ENCODE results near the gene APOA5. TPM values are rescaled to one million over a fixed set of nuclear protein-coding genes. Genes with fewer than 3 reads are reported as not detected.

APOA5 gene
- total and polyA plus RNA-seq, 9 of the 15 experiments (the other 6 are each of a cell fraction or from before 2014, with no cell fraction given) = not detected

DNA sequence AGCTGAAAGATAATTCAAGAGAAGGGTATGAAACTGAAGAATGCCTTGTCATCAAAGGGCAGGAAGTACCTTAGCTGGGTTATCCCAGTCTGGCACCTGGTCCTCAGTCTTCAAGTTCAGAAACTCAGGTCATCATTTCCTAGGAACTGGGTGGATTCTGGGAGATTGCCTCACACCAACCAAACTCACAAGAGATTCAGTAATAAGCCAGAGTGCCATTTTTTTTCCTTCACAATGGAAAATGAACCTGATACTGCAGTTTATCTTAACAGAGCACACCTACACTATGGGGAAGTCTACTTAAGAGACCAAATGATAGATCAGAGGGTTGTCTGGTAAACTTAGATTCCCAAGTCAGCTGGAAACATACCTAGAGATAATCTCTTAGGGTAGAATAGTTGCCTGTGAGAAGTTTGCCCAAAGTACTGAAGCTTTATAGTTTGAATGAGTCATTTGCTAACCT, 15.1 kb downstream of the APOA5 start (continued):
- TF ChIP-seq, protein P1, sequence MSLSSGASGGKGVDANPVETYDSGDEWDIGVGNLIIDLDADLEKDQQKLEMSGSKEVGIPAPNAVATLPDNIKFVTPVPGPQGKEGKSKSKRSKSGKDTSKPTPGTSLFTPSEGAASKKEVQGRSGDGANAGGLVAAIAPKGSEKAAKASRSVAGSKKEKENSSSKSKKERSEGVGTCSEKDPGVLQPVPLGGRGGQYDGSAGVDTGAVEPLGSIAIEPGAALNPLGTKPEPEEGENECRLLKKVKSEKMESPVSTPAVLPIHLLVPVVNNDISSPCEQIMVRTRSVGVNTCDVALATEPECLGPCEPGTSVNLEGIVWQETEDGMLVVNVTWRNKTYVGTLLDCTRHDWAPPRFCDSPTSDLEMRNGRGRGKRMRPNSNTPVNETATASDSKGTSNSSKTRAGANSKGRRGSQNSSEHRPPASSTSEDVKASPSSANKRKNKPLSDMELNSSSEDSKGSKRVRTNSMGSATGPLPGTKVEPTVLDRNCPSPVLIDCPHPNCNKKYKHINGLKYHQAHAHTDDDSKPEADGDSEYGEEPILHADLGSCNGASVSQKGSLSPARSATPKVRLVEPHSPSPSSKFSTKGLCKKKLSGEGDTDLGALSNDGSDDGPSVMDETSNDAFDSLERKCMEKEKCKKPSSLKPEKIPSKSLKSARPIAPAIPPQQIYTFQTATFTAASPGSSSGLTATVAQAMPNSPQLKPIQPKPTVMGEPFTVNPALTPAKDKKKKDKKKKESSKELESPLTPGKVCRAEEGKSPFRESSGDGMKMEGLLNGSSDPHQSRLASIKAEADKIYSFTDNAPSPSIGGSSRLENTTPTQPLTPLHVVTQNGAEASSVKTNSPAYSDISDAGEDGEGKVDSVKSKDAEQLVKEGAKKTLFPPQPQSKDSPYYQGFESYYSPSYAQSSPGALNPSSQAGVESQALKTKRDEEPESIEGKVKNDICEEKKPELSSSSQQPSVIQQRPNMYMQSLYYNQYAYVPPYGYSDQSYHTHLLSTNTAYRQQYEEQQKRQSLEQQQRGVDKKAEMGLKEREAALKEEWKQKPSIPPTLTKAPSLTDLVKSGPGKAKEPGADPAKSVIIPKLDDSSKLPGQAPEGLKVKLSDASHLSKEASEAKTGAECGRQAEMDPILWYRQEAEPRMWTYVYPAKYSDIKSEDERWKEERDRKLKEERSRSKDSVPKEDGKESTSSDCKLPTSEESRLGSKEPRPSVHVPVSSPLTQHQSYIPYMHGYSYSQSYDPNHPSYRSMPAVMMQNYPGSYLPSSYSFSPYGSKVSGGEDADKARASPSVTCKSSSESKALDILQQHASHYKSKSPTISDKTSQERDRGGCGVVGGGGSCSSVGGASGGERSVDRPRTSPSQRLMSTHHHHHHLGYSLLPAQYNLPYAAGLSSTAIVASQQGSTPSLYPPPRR (CRISPR knock-in tag; IDR thresholded peaks at IDR 0.05; ENCODE audit: borderline replicate concordance) = no peak
- TF ChIP-seq HIVEP1 (CRISPR knock-in tag; IDR thresholded peaks at IDR 0.05) (no peak), ETS2 (tag; IDR thresholded peaks at IDR 0.05; ENCODE audit: borderline replicate concordance, poor library complexity, severe bottlenecking) (no peak), BRD9 (IDR thresholded peaks at IDR 0.05; ENCODE audit: low read depth, partially characterized antibody) (no peak), DMBX1 (CRISPR knock-in tag; IDR thresholded peaks at IDR 0.05; ENCODE audit: borderline replicate concordance) (no peak), PCBP1 (IDR thresholded peaks at IDR 0.05; ENCODE audit: low read depth, low read length, poor library complexity, severe bottlenecking) (no peak), MTA2 (IDR thresholded peaks at IDR 0.05; ENCODE audit: low read depth) (peak; percentile 63), NR3C1 (CRISPR knock-in tag; IDR thresholded peaks at IDR 0.05) (no peak), KLF10 (CRISPR knock-in tag; IDR thresholded peaks at IDR 0.05) (no peak), ZFP30 (CRISPR knock-in tag; IDR thresholded peaks at IDR 0.05; ENCODE audit: borderline replicate concordance) (no peak), TCF3 (CRISPR knock-in tag; IDR thresholded peaks at IDR 0.05) (peak; percentile 79), TCF7 (IDR thresholded peaks at IDR 0.05; ENCODE audit: borderline replicate concordance) (no peak), SMARCE1 (IDR thresholded peaks at IDR 0.05) (peak; percentile 50), SREBF2 (CRISPR knock-in tag; IDR thresholded peaks at IDR 0.05) (no peak), BMI1 (IDR thresholded peaks at IDR 0.05; ENCODE audit: low read length) (no peak), EP300 (IDR thresholded peaks at IDR 0.05; ENCODE audit: low read length) (peak; percentile 53), CXXC5 (CRISPR knock-in tag; IDR thresholded peaks at IDR 0.05) (no peak)
- TF ChIP-seq, protein P2, sequence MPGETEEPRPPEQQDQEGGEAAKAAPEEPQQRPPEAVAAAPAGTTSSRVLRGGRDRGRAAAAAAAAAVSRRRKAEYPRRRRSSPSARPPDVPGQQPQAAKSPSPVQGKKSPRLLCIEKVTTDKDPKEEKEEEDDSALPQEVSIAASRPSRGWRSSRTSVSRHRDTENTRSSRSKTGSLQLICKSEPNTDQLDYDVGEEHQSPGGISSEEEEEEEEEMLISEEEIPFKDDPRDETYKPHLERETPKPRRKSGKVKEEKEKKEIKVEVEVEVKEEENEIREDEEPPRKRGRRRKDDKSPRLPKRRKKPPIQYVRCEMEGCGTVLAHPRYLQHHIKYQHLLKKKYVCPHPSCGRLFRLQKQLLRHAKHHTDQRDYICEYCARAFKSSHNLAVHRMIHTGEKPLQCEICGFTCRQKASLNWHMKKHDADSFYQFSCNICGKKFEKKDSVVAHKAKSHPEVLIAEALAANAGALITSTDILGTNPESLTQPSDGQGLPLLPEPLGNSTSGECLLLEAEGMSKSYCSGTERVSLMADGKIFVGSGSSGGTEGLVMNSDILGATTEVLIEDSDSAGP (CRISPR knock-in tag; IDR thresholded peaks at IDR 0.05) = no peak
- TF ChIP-seq, protein P3, sequence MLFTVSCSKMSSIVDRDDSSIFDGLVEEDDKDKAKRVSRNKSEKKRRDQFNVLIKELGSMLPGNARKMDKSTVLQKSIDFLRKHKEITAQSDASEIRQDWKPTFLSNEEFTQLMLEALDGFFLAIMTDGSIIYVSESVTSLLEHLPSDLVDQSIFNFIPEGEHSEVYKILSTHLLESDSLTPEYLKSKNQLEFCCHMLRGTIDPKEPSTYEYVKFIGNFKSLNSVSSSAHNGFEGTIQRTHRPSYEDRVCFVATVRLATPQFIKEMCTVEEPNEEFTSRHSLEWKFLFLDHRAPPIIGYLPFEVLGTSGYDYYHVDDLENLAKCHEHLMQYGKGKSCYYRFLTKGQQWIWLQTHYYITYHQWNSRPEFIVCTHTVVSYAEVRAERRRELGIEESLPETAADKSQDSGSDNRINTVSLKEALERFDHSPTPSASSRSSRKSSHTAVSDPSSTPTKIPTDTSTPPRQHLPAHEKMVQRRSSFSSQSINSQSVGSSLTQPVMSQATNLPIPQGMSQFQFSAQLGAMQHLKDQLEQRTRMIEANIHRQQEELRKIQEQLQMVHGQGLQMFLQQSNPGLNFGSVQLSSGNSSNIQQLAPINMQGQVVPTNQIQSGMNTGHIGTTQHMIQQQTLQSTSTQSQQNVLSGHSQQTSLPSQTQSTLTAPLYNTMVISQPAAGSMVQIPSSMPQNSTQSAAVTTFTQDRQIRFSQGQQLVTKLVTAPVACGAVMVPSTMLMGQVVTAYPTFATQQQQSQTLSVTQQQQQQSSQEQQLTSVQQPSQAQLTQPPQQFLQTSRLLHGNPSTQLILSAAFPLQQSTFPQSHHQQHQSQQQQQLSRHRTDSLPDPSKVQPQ (CRISPR knock-in tag; IDR thresholded peaks at IDR 0.05; ENCODE audit: borderline replicate concordance) = no peak
- TF ChIP-seq, protein P4, sequence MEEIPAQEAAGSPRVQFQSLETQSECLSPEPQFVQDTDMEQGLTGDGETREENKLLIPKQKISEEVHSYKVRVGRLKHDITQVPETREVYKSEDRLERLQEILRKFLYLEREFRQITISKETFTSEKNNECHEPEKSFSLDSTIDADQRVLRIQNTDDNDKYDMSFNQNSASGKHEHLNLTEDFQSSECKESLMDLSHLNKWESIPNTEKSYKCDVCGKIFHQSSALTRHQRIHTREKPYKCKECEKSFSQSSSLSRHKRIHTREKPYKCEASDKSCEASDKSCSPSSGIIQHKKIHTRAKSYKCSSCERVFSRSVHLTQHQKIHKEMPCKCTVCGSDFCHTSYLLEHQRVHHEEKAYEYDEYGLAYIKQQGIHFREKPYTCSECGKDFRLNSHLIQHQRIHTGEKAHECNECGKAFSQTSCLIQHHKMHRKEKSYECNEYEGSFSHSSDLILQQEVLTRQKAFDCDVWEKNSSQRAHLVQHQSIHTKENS (CRISPR knock-in tag; IDR thresholded peaks at IDR 0.05) = no peak

Measured in K562 (cell line).